IMR-90 (cell line): Measurements from ENCODE around the gene CDYL2. TPM values are rescaled to one million over a fixed set of nuclear protein-coding genes. Genes with fewer than 3 reads are reported as not detected.

Source experiments
- ATAC-seq: fragments of 200-7000 bp; cut with Tn5 transposase; 2 replicates; pipeline ENCODE4 v1.9.1; 2020; ENCODE audit warnings: low read depth, mild to moderate bottlenecking, moderate library complexity
- BruUV-seq: library from RNA; stranded (reverse); fragments of 400-500 nt; replicated peaks from 2 replicates; lab custom pipeline; 2021; lab: Mats Ljungman, UMichigan
- CTCF ChIA-PET: fragments of 300-600 bp; formaldehyde crosslinking; extraction: SDS; loops from one replicate; lab custom pipeline; 2021; ENCODE audit warnings: antibody characterized with exemption; lab: Yijun Ruan, JAX
- POLR2A ChIA-PET: fragments of 300-600 bp; sonication (Branson Sonifier 250); formaldehyde crosslinking; loops from one replicate; lab custom pipeline; 2022; ENCODE audit warnings: antibody characterized with exemption; ENCODE audit not compliant: unreplicated experiment; lab: Charles Lee
- DNase-seq: peaks from one replicate; pipeline ENCODE4 v3.0.0; 2013
- H2AFZ ChIP-seq: replicated peaks from 2 replicates; pipeline ENCODE3; 2013; ENCODE audit warnings: low read length, mild to moderate bottlenecking; ENCODE audit not compliant: poor library complexity
- H2AK5ac ChIP-seq: 2 replicates; pipeline ENCODE4 v1.6.1; 2013; ENCODE audit warnings: low read depth, low read length, inconsistent platforms
- H2AK9ac ChIP-seq: replicated peaks from 2 replicates; pipeline ENCODE3; 2013; ENCODE audit warnings: mild to moderate bottlenecking, low read depth, low read length, moderate library complexity; ENCODE audit not compliant: poor library complexity
- H2BK120ac ChIP-seq: 2 replicates; pipeline ENCODE4 v1.6.1; 2013; ENCODE audit warnings: low read depth, low read length, inconsistent platforms
- H2BK15ac ChIP-seq: 3 replicates; pipeline ENCODE4 v1.6.1; 2013; ENCODE audit warnings: low read depth, low read length, inconsistent platforms
- H2BK20ac ChIP-seq: 2 replicates; pipeline ENCODE4 v1.6.1; 2013; ENCODE audit warnings: low read depth, mild to moderate bottlenecking, inconsistent platforms, low read length, moderate library complexity
- H2BK5ac ChIP-seq: 2 replicates; pipeline ENCODE4 v1.6.1; 2013; ENCODE audit warnings: mild to moderate bottlenecking, low read depth, low read length, inconsistent platforms; ENCODE audit not compliant: poor library complexity, severe bottlenecking
- H3K14ac ChIP-seq: replicated peaks from 2 replicates; pipeline ENCODE4 v1.6.1; 2013; ENCODE audit warnings: low read depth, low read length, inconsistent platforms
- H3K18ac ChIP-seq: 2 replicates; pipeline ENCODE4 v1.6.1; 2013; ENCODE audit warnings: low read depth, low read length, control low read depth
- H3K23ac ChIP-seq: 2 replicates; pipeline ENCODE4 v1.6.1; 2013; ENCODE audit warnings: low read depth, low read length, inconsistent platforms
- H3K27ac ChIP-seq: 2 replicates; pipeline ENCODE4 v1.5.1; 2013; ENCODE audit warnings: mild to moderate bottlenecking, control low read depth, low read length; ENCODE audit not compliant: insufficient read depth
- H3K27me3 ChIP-seq: 2 replicates; pipeline ENCODE4 v1.6.1; 2013; ENCODE audit warnings: low read length; ENCODE audit not compliant: control insufficient read depth, insufficient read depth
- H3K36me3 ChIP-seq: 2 replicates; pipeline ENCODE4 v1.6.1; 2013; ENCODE audit warnings: low read length, mixed read lengths; ENCODE audit not compliant: control insufficient read depth, insufficient read depth
- H3K4ac ChIP-seq: 2 replicates; pipeline ENCODE4 v1.6.1; 2013; ENCODE audit warnings: low read depth, low read length, inconsistent platforms
- H3K4me1 ChIP-seq: 2 replicates; pipeline ENCODE4 v1.6.1; 2013; ENCODE audit warnings: low read length, mixed read lengths; ENCODE audit not compliant: control insufficient read depth, insufficient read depth
- H3K4me2 ChIP-seq: 2 replicates; pipeline ENCODE4 v1.6.1; 2013; ENCODE audit warnings: low read depth, mild to moderate bottlenecking, control low read depth, low read length, moderate library complexity
- H3K4me3 ChIP-seq: 2 replicates; pipeline ENCODE4 v1.5.1; 2013; ENCODE audit warnings: low read depth, mild to moderate bottlenecking, control low read depth, low read length, moderate library complexity; ENCODE audit not compliant: insufficient read depth
- H3K56ac ChIP-seq: 2 replicates; pipeline ENCODE4 v1.6.1; 2013; ENCODE audit warnings: low read length, inconsistent platforms; ENCODE audit not compliant: insufficient read depth; ENCODE audit errors: extremely low read depth
- H3K79me1 ChIP-seq, 2 experiments: 2 replicates each; pipeline ENCODE4 v1.6.1; 2013; ENCODE audit warnings: low read length in 2 of 2, inconsistent platforms in 1 of 2, low read depth in 1 of 2
- H3K9ac ChIP-seq: 2 replicates; pipeline ENCODE4 v1.6.1; 2013; ENCODE audit warnings: low read depth, low read length, control low read depth
- H3K9me1 ChIP-seq: 2 replicates; pipeline ENCODE4 v1.6.1; 2013; ENCODE audit warnings: low read length, inconsistent platforms; ENCODE audit not compliant: insufficient read depth
- H3K9me3 ChIP-seq: 2 replicates; pipeline ENCODE4 v1.6.1; 2013; ENCODE audit warnings: low read length; ENCODE audit not compliant: control insufficient read depth, insufficient read depth
- H4K20me1 ChIP-seq: 2 replicates; pipeline ENCODE4 v1.6.1; 2013; ENCODE audit warnings: low read length, inconsistent platforms; ENCODE audit not compliant: insufficient read depth
- H4K5ac ChIP-seq: 2 replicates; pipeline ENCODE4 v1.6.1; 2013; ENCODE audit warnings: mild to moderate bottlenecking, low read depth, low read length, control low read depth
- H4K8ac ChIP-seq, 2 experiments: 2 replicates each; pipeline ENCODE4 v1.6.1; 2013; ENCODE audit warnings: low read depth in 2 of 2, low read length in 2 of 2, control low read depth in 1 of 2, inconsistent platforms in 1 of 2
- H4K91ac ChIP-seq: 2 replicates; pipeline ENCODE4 v1.6.1; 2013; ENCODE audit warnings: low read depth, low read length, inconsistent platforms; ENCODE audit not compliant: insufficient read depth
- BHLHE40 ChIP-seq: fragments of 150-350 bp; IDR thresholded peaks from 2 replicates; pipeline ENCODE4 v1.6.1; 2016; ENCODE audit warnings: mild to moderate bottlenecking, low read depth, low read length
- CEBPB ChIP-seq: IDR thresholded peaks from 2 replicates; pipeline ENCODE4 v1.6.1; 2012; ENCODE audit warnings: low read depth, low read length, improper control_type of control experiment
- CHD1 ChIP-seq: IDR thresholded peaks from 2 replicates; pipeline ENCODE4 v1.6.1; 2012; ENCODE audit warnings: low read depth, low read length, improper control_type of control experiment
- CTCF ChIP-seq: conservative IDR thresholded peaks from 2 replicates; pipeline ENCODE4 v1.5.1; 2012; ENCODE audit warnings: mild to moderate bottlenecking, low read depth, low read length, improper control_type of control experiment
- FOS ChIP-seq: fragments of 150-350 bp; IDR thresholded peaks from 2 replicates; pipeline ENCODE4 v1.6.1; 2016; ENCODE audit warnings: low read depth, low read length
- MAZ ChIP-seq: IDR thresholded peaks from 2 replicates; pipeline ENCODE4 v1.6.1; 2012; ENCODE audit warnings: low read depth, mild to moderate bottlenecking, low read length, improper control_type of control experiment, moderate library complexity, borderline replicate concordance
- POLR2A ChIP-seq: IDR thresholded peaks from 2 replicates; pipeline ENCODE4 v1.6.1; 2012; ENCODE audit warnings: mild to moderate bottlenecking, low read depth, low read length
- RCOR1 ChIP-seq: IDR thresholded peaks from 2 replicates; pipeline ENCODE4 v1.6.1; 2012; ENCODE audit warnings: mild to moderate bottlenecking, low read length, improper control_type of control experiment; ENCODE audit not compliant: insufficient replicate concordance
- RFX5 ChIP-seq: IDR thresholded peaks from 2 replicates; pipeline ENCODE4 v1.8.0; 2012; ENCODE audit warnings: low read depth, mild to moderate bottlenecking, low read length, moderate library complexity
- SMC3 ChIP-seq: fragments of 150-350 bp; IDR thresholded peaks from 2 replicates; pipeline ENCODE4 v1.6.1; 2016; ENCODE audit warnings: low read depth, mild to moderate bottlenecking, antibody characterized with exemption, low read length, moderate library complexity
- WGBS, 2 experiments: methylation state at CpG; one replicate each; pipeline versions ENCODE4 v1.1.5 to v1.1.7; 2013; ENCODE audit warnings: missing lambda C conversion rate in 2 of 2; ENCODE audit not compliant: insufficient read length in 1 of 2; ENCODE audit errors: extremely low coverage in 2 of 2; 5-methylcytosine and 5-hydroxymethylcytosine counted together
- dilution Hi-C: fragments of 300-500 bp; cut with HindIII; formaldehyde crosslinking; loops from one replicate; pipeline ENCODE4 v1.14.3; 2018; ENCODE audit warnings: low sequenced_read_pairs; ENCODE audit not compliant: unreplicated experiment
- in situ Hi-C: fragments of 300-500 bp; cut with MboI; formaldehyde crosslinking; loops from 3 replicates; pipeline ENCODE4 v1.14.3; 2019; ENCODE audit warnings: low sequenced_read_pairs, inconsistent platforms, mixed read lengths
- intact Hi-C: fragments of 100-400 bp; cut with micrococcal nuclease; formaldehyde crosslinking; loops from 2 replicates; pipeline ENCODE4 v1.10.0; 2022
- polyA plus RNA-seq, 3 experiments: library from polyadenylated mRNA; depleted of rRNA; stranded (reverse); fragments of >200 nt; gene quantifications; 2 replicates each; pipeline ENCODE4 v1.2.3, GENCODE V29; 2012; ENCODE audit warnings: low replicate concordance in 1 of 3
- total RNA-seq: library from RNA; depleted of rRNA; stranded (reverse); fragments of >200 nt; gene quantifications from 2 replicates; pipeline ENCODE4 v1.2.3, GENCODE V29; 2012
- TF ChIP-seq, protein P1 (sequence below): fragments of 150-350 bp; IDR thresholded peaks from 2 replicates; pipeline ENCODE4 v1.6.1; 2016; ENCODE audit warnings: low read depth, mild to moderate bottlenecking, low read length, moderate library complexity, borderline replicate concordance

CDYL2 gene
- total and polyA plus RNA-seq, 2 of the 4 experiments (the other 2 are of a cell fraction): 1.2 to 3.9 TPM

- no peak overlapping the region for H4K8ac ChIP-seq
- intact Hi-C loops (no loop called here), dilution Hi-C loops (no loop called here), in situ Hi-C loops (no loop called here)
- H2AK5ac ChIP-seq: no peak overlapping the region
- no peak overlapping the region for H3K18ac ChIP-seq
- no peaks in the 10 kb centered on the region for H3K9me1 ChIP-seq
- H2AFZ ChIP-seq: no peak overlapping the region
- no peak overlapping the region for H3K4me3 ChIP-seq
- DNase-seq (no peak), ATAC-seq (no peak)
- no peak overlapping the region for H3K27ac ChIP-seq
- H4K91ac ChIP-seq: no peak overlapping the region
- no peak overlapping the region for H3K56ac ChIP-seq
- no peak overlapping the region for H2BK5ac ChIP-seq
- 0 out of 4 replicates have a peak, but pooled peaks cover 0 to 14% of the 10 kb centered on the region in 2 experiments for H3K79me1 ChIP-seq
- ChIA-PET POLR2A (no interaction called here), CTCF (interaction anchor here (0.8 kb wide), 1 partner anchor 244 kb away, joined by 5 read pairs; no protein-coding TSS in a partner anchor)
- WGBS, 2 experiments: 83% methylated on average over 1 of the region's 4 CpGs; no CpG with 5 or more reads in 1 of the 2 experiments
- no peak overlapping the region for H3K4ac ChIP-seq
- H3K9ac ChIP-seq: no peak overlapping the region
- no TSS peak for BruUV-seq
- H3K23ac ChIP-seq: no peak overlapping the region
- H2BK20ac ChIP-seq: no peak overlapping the region
- no peak overlapping the region for H4K5ac ChIP-seq
- H2BK120ac ChIP-seq: no peak overlapping the region
- no peak overlapping the region for H3K14ac ChIP-seq
- no peaks in the 10 kb centered on the region for H4K20me1 ChIP-seq
- peaks cover 7% of the 10 kb centered on the region; the same call in 1 of the 2 replicates for H3K9me3 ChIP-seq
- no peaks in the 10 kb centered on the region for H3K36me3 ChIP-seq
- no peak overlapping the region for H2AK9ac ChIP-seq
- H3K4me1 ChIP-seq: no peaks in the 10 kb centered on the region
- no peak overlapping the region for H3K4me2 ChIP-seq
- H3K27me3 ChIP-seq: no peaks in the 10 kb centered on the region
- TF ChIP-seq RFX5: no peak
- TF ChIP-seq, protein P1, sequence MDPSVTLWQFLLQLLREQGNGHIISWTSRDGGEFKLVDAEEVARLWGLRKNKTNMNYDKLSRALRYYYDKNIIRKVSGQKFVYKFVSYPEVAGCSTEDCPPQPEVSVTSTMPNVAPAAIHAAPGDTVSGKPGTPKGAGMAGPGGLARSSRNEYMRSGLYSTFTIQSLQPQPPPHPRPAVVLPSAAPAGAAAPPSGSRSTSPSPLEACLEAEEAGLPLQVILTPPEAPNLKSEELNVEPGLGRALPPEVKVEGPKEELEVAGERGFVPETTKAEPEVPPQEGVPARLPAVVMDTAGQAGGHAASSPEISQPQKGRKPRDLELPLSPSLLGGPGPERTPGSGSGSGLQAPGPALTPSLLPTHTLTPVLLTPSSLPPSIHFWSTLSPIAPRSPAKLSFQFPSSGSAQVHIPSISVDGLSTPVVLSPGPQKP: no peak
- TF ChIP-seq FOS: no peak
- TF ChIP-seq RCOR1: no peak
- no peak for TF ChIP-seq CTCF
- no peak for TF ChIP-seq POLR2A
- no peak for TF ChIP-seq CEBPB
- TF ChIP-seq BHLHE40: no peak
- no peak for TF ChIP-seq MAZ
- TF ChIP-seq CHD1: no peak
- no peak for TF ChIP-seq SMC3
- no peak overlapping the region for H2BK15ac ChIP-seq
Observed at GRCh38 chr16:80723091-80723490, 81.3 kb downstream of the CDYL2 start.
